Measurements from ENCODE around the gene CNTNAP5.
"Not testable (repeated sequence)": the region's sequence is repeated elsewhere in the genome, so short reads cannot be mapped to it uniquely, and the experiment has no call there.

Gene CNTNAP5

DNA sequence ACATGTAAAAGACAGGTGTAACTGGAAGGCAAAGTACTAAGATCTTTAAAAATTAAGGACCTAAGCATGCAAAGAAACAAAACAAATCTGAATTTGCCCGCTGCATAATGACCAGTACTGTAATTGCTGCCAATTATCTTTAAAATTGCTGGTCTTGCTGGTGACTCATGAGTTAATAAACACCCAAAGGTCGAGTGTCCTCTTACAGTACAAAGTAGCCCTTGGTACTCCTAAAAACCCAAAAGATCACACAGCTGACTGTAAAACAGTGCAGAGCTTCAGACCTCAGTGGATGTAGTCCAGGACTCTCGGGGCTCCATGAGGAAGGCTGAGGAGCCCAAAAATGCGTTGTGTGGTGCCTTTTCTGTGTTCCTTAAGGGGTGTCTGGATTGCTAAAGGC is 308.7 kb downstream of the CNTNAP5 start:
- DNase-seq: no peak

DNA sequence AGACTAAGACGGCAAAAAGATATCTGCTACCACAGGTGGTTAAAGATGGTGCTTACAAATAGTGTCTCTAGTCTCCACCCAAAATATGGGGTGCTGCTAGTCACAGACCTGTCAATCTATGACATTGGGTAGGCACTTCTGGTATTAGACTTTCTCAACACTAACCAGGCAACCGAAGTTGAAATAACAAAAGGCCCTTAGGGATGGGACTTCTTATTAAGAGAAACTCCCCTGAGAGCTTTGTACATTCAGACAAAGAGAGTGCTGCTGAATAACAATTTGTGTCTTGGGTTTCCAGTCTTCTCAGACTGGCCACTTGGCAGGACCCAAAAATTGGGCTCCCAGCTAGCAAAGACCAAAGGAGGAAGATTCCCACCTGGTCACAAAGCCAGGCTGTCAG is 310.0 kb downstream of the CNTNAP5 start:
- DNase-seq: no peak

DNA sequence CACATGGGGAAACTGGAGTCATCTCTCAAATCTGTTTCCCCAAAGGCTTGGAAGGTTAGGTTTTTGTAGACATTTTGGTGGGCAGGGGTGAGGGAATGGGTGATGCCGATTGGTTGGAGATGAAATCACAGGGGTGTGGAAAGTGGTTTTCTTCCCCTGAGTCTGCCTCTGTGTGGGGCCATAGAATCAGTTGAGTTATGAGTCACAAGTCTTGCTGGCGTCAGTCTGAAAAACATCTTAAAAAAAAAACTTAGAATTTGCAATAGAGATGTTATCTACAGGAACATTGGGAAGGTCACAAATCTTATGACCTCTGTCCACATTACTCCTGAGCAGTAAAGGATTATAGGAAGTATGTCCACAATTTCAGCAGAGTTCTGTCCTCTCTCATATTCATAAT is 314.6 kb downstream of the CNTNAP5 start:
- no peak for DNase-seq

DNA sequence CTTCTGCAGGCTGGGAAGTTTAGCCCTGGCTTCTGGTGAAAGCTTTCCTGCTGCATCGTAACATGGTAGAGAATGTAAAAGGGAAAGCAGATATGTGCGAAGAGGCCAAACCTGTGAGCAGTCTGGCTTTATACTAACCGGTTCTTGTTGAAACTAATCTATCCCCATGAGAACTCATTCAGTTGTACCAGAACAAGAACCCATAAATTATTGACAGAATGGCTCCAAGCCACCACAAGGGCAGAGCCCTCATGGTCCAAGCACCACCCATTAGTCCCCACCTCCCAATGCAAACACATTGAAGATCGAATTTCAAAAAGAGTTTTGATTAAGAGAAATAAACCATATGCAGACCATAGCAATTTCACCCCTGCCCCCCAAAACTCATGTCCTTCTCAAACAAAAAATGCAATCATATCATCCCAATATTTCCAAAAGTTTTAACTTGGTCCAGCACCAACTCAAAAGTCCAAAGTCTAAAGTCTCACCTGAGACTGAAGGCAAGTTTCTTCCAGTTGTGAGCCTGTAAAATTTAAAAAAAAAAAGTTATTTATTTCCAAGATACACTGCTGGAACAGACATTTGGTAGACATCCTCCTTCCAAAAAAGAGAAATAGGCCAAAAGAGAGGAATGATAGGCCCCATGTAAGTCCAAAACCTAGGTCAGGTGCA is 318.9 kb downstream of the CNTNAP5 start:
- DNase-seq: no peak

DNA sequence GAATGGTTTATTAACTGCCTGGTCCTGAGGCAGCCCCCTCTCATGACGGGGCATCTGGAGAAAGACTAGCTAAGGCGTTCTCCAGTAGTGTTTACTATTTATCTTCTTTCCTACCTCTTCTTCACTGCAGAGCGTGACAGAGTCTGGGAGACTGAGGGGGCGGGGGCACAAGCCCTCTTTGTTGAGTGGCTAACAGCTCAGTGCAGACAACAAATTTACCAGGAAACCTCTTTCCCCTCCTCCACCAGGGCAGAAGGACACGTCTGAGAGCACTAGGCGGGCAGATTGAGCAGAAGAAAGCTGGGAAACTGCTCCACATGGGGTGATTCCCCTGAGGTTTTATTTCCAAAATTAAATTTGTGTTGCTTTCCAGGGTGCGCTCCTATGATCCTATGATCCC is 322.1 kb downstream of the CNTNAP5 start:
- DNase-seq: no peak

DNA sequence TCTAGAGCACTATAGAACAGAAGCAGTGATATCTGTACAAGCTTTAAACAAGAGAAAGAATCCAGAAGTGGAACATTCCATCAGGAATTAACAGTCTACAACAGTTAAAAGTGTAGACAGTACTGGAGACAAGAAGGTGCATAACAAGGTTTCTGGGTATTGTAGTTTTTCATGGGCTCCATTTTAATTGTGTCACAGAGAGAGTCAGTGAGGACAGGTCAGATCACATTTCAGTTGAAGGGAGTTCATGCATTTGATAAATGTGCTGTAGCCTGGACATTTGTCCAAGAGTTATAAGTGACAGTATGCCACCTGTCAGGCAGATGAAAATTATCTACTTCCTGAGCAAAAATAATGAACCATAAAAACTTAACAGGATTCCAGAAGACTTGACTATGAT is 328.6 kb downstream of the CNTNAP5 start:
- DNase-seq: no peak

DNA sequence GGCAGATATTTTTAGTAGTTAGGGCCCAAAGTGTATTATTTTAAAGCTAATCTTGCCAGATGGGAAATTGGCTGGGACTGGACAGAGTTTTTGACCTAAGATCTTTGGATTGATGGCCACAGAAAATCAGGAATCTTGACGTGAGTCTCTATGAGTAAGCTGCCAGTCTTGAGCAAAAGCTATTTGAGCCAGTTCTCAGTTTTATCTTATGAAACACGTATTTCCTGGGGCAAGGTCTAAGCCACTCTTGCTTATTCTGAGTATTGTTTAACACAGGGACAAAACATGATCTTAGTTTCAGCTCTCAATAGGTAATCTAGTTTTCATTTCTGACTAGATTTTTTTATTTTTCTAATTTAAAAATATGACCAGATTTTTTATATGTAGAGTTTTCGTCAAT is 329.4 kb downstream of the CNTNAP5 start:
- DNase-seq: no peak

DNA sequence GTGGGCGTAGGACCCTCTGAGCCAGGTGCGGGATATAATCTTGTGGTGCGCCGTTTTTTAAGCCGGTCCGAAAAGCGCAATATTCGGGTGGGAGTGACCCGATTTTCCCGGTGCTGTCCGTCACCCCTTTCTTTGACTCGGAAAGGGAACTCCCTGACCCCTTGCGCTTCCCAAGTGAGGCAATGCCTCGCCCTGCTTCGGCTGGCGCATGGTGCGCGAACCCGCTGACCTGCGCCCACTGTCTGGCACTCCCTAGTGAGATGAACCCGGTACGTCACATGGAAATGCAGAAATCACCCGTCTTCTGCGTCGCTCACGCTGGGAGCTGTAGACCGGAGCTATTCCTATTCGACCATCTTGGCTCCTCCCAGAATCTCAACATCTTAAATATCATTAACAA is 336.9 kb downstream of the CNTNAP5 start:
- DNase-seq: not testable (repeated sequence)

DNA sequence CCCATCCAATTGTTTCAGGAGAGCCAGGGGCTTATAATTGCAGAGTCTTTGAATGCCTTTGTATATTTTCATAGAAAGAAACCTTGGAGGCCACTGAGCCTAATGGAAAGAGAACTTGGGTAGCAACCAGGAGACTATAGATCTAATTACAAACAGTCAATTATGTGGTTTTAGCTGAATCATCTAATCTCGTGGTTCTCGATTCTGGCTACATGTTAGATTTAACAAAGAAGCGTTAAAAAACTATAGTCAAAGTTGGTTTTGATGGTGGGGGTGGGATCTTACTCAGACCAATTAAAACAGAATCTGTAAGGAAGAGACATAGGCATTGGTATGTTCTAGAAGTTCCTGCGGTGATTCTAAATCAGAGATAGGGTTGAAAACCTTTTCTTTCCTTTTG is 344.1 kb downstream of the CNTNAP5 start:
- DNase-seq: no peak

DNA sequence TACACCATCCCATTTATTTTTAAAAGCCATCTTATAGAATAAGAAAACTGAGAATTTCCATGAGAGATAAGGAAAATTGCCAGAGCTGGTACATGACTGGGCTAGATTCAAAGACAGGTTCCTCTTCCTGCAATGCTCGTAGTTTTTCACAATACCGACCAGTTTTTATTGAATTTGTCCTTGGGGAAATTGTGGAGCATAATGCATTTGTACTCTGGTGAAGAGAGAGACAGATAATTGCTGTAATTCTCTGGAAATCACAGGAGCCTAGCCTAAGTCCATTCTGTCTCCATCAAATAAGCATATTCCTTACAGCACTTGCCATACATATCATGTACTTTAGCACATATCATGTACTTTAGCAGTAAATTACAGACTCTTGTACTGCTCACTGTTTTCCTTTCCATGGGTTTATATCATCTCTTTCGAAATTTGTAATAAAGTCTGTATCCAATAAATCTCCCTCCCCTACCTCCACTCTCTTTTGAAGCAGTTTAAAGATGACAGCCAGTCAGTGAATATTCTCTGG is 355.2 kb downstream of the CNTNAP5 start:
- DNase-seq: no peak

DNA sequence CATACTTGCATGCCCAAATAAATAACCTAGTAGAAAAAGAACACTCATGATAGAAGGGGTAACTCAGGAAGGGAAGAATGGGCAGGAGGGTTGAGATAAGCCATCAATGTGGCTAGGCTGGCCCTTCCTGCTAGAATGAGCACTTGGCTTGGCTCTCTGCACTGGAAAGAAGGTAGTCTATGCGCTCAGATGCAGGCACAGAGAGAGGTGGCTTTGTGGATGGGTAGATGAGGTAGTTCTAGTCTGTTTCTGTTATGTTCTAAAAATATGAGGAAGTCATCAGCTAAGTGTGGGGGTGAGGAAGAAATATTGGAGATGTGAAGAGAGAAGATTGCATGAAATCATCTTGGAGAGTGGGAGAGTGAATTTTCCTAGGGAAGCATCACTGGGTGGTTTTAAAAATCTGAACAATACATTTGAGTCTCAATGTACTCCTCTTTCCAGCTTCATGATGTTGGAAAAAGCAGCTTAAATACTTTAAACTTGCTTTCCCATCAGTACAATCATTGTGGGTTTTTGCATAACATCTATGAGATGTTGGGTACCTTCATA is 357.1 kb downstream of the CNTNAP5 start:
- DNase-seq: no peak

DNA sequence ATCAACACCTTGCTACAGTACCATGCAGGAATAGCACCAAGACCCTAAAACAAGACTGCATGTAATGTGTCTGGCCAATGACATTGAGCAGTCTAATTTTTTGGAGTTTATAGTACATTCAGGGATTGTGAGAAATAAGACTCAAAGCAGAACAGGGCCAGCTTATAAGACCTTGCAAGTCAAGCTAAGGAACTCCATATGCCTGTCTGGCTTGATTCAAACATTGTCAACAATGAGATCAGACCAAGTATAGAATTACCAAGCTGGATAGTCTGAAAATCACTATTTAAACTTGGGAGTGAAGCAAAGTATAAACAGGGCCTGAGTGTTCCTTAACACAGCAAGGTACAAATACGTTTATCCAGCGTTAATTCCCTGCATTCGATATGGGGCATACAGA is 370.9 kb downstream of the CNTNAP5 start:
- no peak for DNase-seq

DNA sequence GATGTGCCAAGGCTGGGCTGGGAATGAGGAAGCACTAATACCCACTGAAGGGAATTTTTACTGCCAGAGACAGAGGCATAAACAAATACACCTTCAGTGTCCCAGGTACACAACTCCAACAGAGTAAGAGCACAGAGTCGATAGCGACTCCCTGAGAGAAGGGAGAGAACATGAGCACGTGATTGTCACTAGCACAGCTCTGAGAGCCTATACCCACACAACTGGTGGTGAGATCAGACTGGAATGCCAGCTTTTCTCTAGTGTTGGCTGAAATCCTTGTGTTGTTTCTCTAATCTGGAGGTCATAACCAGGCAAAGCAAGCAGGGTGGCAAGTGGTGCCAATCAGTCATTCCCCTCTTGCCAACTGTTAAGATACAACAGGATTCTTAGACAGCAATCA is 377.2 kb downstream of the CNTNAP5 start:
- no peak for DNase-seq

DNA sequence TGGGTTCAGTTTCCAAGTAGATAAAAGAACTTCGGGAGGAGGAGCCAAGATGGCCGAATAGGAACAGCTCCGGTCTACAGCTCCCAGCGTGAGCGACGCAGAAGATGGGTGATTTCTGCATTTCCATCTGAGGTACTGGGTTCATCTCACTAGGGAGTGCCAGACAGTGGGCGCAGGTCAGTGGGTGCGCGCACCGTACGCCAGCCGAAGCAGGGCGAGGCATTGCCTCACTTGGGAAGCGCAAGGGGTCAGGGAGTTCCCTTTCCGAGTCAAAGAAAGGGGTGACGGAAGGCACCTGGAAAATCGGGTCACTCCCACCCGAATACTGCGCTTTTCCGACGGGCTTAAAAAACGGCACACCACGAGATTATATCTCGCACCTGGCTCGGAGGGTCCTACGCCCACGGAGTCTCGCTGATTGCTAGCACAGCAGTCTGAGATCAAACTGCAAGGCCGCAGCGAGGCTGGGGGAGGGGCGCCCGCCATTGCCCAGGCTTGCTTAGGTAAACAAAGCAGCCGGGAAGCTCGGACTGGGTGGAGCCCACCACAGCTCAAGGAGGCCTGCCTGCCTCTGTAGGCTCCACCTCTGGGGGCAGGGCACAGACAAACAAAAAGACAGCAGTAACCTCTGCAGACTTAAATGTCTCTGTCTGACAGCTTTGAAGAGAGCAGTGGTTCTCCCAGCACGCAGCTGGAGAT is 382.9 kb downstream of the CNTNAP5 start:
- DNase-seq: not testable (repeated sequence)

DNA sequence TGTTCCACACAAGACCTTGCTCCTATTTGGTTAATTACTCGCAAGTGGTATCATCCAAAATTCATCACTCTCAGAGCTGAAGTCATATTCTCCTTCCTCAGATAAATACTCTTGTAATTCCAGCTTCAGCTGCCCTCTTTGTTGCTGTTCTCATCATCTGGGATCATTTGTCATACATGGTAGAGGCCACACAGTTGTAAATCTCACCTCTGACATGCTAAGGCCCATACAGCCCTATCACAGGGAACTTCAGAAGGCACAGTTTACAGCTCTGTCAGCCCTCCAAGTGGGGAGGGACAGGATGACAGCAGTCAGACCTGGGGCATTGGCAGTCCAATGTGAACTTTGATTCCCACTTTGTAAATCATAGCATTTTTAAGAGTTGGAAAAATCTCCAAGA is 399.0 kb downstream of the CNTNAP5 start:
- DNase-seq: no peak

DNA sequence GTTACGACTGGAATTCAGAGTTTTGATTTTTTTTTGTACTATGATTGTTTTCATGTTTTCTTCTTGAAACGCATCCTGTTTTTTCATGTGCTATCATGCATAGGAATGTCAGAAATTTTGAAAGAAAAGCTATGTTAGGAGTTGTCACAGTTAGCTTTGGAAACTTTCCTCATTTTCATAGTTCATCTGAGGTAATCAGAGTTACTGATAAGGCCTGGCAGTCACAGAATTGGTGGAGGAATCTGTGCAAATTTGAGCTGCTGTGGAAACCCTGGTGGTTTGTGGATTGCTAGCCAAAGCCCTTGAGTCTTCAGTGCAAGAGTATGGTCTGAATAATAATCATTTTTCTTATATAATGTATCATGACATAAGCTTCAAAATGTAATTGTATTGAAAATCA is 401.0 kb downstream of the CNTNAP5 start:
- no peak for DNase-seq

DNA sequence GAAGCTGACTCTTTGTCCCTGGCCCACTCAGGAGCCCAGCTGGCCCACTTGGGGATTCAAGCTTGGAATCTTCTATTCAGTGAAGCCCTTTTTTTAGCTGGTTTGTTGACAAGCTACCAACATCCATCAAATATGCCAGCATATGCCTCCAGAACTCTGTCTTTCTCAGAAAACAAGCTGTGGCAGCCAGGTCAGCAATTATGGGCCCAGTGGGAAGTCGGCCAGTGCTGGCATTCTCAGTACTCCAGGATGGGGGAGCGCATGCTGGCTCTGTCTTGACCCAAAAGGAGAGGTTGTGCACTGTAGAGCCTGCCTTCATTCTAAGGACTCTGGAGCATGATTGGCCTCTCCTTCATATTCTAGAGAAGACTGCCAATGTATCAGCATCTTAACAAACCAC is 401.5 kb downstream of the CNTNAP5 start:
- DNase-seq: no peak

DNA sequence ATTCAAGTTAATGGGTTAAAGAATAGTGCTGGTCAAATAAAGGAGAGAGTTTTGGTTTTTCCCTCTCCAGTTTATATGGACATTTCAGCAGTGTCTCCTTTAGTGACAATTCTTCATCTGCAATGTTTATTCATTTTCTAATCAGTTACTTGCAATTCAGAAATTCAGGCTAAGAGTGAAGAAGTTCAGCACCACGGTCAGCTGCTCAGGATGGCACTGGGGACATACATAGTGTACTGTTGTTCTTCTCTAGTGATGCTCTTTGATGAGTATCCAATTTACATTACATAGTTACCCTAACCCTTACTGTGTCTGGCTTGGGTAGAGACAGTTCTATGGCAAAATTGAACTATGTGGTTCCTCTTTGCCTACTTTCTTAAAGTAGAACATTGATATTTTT is 412.7 kb downstream of the CNTNAP5 start:
- no peak for DNase-seq

DNA sequence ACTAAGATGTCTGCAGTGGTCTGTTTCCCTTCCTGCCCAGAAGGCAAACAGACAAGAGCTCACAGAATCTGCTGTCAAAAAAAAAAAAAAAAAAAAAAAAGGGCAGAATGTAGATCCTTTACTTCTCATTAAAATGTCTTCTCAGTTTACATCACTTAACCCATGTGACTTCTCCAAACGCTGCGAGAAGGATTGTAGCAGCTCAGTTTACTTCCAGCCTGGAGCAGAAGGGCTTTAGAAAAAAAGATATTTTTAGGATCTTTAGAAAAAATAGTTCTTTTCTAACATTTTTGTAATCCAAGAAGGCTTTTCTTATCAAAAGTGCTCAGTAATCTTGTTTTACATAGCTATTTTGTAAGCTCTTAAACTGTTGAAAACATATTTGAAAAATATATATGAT is 425.4 kb downstream of the CNTNAP5 start:
- DNase-seq: no peak

DNA sequence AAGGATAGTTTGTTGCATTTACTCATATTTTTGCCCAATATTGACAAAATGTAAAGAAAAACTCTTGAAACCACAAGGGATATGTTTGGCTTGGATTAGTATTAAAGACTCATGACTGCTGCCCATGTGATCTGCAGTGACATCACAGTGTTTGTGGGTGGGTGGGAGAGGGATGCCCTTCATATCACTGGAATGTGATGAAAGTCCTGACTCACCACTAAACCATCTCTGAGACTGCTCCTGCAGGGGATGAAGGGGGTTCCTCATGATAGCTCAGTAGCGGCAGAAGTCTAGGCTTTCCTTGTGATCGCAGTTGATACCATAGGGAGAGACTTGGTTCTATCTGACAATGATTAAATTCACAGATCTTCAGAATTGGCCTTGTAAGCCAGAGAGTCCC is 451.2 kb downstream of the CNTNAP5 start:
- no peak for DNase-seq

DNA sequence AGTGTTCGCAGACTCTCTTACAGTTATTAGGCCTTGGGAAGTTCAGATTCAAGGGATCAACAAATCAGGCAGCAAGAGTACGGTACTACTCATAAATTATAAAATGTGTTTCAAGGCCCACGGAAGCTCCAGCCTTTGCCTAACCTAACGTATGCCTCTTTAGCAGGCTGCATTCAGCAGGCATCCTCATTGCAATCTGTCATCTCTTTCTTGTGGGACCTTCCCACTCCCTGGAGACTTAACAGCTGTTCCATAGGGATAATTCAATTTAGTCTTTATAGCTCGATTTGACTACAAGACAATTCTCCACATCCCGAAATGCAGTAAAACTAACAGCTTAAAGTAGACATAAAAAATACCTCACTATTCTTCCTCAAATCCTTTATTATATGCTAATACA is 453.7 kb downstream of the CNTNAP5 start:
- DNase-seq: no peak

DNA sequence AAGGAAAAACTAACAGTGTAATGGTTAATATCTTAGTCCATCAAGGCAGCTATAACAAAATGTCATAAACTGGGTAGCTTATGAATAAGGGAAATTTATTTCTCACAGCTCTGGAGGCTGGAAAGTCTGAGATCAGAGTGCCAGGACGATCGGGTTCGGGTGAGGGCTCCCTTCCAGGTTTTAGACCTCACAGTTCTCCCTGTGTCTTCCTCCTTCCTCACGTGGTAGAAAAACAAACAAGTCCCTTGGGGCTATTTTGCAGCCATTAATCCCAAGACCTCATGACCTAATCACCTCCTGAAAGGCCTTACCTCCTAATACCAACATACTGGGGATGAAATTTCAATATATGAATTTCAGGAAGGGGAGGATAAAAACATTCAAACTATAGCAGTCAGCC is 455.9 kb downstream of the CNTNAP5 start:
- DNase-seq: no peak

DNA sequence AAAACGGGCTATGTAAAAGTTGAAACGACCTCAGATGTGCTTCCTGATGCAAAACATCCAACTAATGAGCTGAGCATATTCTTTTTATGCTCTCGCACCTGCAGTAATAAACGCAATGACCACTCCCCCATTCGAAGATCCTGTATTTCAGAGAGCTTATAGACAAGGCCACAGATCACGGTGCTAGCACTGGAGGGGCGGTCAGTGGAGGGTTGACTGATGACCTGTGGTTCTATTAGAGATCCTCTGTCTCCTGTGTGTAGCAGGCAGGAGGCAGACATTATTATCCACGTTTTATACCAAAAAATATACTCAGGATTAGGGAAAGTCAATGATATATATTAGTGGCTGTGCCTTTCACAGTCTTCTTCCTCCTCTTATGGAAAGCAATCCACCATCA is 457.0 kb downstream of the CNTNAP5 start:
- no peak for DNase-seq

DNA sequence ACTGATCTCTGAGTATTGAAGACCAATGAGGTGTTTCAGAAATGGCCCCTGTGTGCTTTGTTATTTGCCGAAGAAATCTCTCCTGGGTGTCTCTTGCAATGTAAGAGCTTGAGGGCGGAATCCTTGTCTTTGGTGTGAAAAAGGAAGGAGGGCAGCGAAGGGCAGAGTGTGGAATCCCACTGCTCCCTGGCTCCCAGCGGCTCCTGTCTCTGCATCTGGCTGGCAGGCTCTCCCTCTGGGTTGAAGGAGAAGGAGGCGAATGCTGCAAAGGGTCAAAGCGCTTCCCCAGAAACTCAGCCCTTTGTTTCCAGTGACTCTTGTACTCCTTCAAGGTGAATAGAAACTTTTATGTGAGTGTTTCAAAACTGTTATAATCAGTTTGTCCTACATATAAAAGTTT is 457.5 kb downstream of the CNTNAP5 start:
- DNase-seq: no peak

DNA sequence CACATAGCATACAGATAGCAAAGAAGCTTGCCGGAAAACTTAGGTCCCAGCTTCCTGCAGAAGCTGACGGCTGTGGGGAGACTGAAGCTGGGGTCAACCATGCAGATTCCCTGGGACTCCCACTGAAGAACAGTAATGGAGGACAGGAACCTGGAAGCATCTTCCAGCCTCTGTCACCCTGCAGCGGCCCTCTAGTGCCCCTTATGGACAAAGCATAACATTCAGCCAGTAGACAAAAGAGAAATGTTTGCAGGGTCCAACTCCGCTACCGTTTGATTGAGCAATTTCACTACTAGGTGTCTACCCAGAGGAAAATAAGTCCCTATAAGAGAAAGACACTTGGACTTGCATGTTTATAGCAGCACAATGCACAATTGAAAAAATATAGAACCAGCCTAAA is 460.6 kb downstream of the CNTNAP5 start:
- no peak for DNase-seq
